Breast epithelium (tissue), 4 donors: ENCODE measurements around the gene OPN1LW. TPM values are rescaled to one million over a fixed set of nuclear protein-coding genes. Genes with fewer than 3 reads are reported as not detected.

Source experiments
- DNase-seq, 2 donors: peaks; one replicate each; pipeline ENCODE4 v3.0.0-alpha.2; 2019; ENCODE audit warnings: low spot score in 2 of 2
- H3K27ac ChIP-seq, 2 donors: fragments of 200-600 bp; sonication (generic) in 1 of 2; one replicate each; pipeline ENCODE4 v1.5.1; 2016 to 2019; ENCODE audit warnings: mild to moderate bottlenecking in 1 of 2
- H3K27me3 ChIP-seq, 2 donors: fragments of 200-600 bp; sonication (generic) in 1 of 2; one replicate each; pipeline versions ENCODE4 v1.5.1 to v1.6.0; 2017 to 2019; ENCODE audit warnings: control low read depth in 1 of 2, mild to moderate bottlenecking in 1 of 2
- H3K36me3 ChIP-seq: fragments of 200-600 bp; one replicate; pipeline ENCODE4 v1.5.1; 2019
- H3K4me1 ChIP-seq, 2 donors: fragments of 200-600 bp; sonication (generic); one replicate each; pipeline ENCODE4 v1.5.1; 2016 to 2019; ENCODE audit warnings: control low read depth in 1 of 2
- H3K4me3 ChIP-seq, 3 donors: fragments of 200-600 bp; sonication (generic); 1 replicate in 2 of 3; 2 replicates in 1 of 3; pipeline ENCODE4 v1.5.1; 2016 to 2019; ENCODE audit warnings: mild to moderate bottlenecking in 3 of 3, moderate library complexity in 2 of 3
- H3K9me3 ChIP-seq, 2 donors: fragments of 200-600 bp; sonication (generic) in 1 of 2; one replicate each; pipeline ENCODE4 v1.5.1; 2016 to 2019; ENCODE audit warnings: control low read depth in 1 of 2
- POLR2A ChIP-seq: fragments of 450-650 bp; IDR thresholded peaks from one replicate; pipeline ENCODE4 v1.6.1; 2016; ENCODE audit warnings: antibody characterized with exemption, mild to moderate bottlenecking, moderate library complexity
- POLR2AphosphoS5 ChIP-seq, 3 donors: sonication (generic); formaldehyde crosslinking; IDR thresholded peaks; one replicate each; pipeline ENCODE4 v1.6.1; 2017; ENCODE audit warnings: antibody characterized with exemption in 3 of 3
- intact Hi-C: fragments of 100-400 bp; cut with DNase I; formaldehyde crosslinking; loops from one replicate; pipeline ENCODE4 v1.15.1; 2023; ENCODE audit warnings: low total_unique reads
- total RNA-seq, 3 donors: library from RNA; depleted of rRNA; stranded (reverse); fragments of >200 nt; gene quantifications; one replicate each; pipeline ENCODE4 v1.1.0, GENCODE V29; 2016
- TF ChIP-seq, protein P1 (sequence below), 3 donors: fragments of 450-650 bp; IDR thresholded peaks; one replicate each; pipeline ENCODE4 v1.5.1; 2016 to 2017; ENCODE audit warnings: antibody characterized with exemption in 3 of 3, mild to moderate bottlenecking in 3 of 3, moderate library complexity in 3 of 3

The OPN1LW gene
- total RNA-seq, 3 donors from 2014 or later, result not detected

DNA sequence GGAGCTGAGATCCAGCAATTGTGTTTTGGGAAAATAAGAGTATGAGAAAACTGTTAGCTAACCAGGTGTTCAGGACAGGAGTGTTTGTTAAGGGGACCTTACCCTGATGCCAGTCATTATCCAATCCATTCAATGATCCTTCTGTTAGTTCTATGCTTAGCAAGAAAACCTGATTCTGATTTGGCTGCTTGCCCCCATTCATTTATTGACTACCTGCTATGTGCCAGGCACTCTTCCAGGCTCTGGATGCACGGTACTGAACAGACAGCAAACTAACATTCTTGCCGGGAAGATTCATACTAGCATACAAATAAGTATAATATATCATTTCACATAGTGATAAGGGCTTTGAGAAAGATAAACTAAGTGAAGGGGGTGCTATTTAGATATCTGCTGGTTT is 45.5 kb upstream of the OPN1LW start:
- Histone ChIP-seq H3K36me3 (no peaks in the 10 kb centered on the region), H3K4me1 (peaks cover 0 to 3% of the 10 kb centered on the region in 2 donors), H3K27ac (peak overlapping the region in 1 of 2 donors; percentile 29), H3K27me3 (peaks cover 0 to 41% of the 10 kb centered on the region in 2 donors), H3K4me3 (no peak overlapping the region), H3K9me3 (no peaks in the 10 kb centered on the region)
- intact Hi-C loops, result no loop called here
- TF ChIP-seq, protein P1, sequence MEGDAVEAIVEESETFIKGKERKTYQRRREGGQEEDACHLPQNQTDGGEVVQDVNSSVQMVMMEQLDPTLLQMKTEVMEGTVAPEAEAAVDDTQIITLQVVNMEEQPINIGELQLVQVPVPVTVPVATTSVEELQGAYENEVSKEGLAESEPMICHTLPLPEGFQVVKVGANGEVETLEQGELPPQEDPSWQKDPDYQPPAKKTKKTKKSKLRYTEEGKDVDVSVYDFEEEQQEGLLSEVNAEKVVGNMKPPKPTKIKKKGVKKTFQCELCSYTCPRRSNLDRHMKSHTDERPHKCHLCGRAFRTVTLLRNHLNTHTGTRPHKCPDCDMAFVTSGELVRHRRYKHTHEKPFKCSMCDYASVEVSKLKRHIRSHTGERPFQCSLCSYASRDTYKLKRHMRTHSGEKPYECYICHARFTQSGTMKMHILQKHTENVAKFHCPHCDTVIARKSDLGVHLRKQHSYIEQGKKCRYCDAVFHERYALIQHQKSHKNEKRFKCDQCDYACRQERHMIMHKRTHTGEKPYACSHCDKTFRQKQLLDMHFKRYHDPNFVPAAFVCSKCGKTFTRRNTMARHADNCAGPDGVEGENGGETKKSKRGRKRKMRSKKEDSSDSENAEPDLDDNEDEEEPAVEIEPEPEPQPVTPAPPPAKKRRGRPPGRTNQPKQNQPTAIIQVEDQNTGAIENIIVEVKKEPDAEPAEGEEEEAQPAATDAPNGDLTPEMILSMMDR (IDR thresholded peaks at IDR 0.05), result no peak
- TF ChIP-seq POLR2A (no peak), POLR2AphosphoS5 (IDR thresholded peaks at IDR 0.05) (no peak)
- DNase-seq, result no peak

DNA sequence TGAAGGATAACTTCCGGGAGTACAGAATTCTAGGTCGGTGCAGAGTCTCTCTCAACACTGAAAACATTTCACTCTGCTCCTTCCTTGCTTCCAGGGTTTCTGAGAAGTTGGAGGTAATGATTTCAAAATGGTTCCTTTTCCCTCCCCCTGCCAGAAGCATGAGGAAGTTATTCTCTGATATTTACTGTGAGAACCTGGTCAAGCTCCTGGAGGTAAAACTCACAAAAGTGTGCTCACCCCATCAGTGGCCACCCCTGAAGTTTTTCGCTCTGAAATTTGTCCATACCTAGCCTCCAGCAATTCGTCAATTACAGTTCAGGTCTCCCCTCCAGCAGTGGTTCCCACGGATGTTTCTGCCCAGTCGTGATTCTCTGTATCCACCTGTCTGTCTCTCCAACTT is 30.3 kb upstream of the OPN1LW start:
- no peaks in the 10 kb centered on the region for H3K9me3 ChIP-seq
- no peak overlapping the region for H3K4me3 ChIP-seq
- H3K27ac ChIP-seq, result no peak overlapping the region
- H3K36me3 ChIP-seq, result no peaks in the 10 kb centered on the region
- TF ChIP-seq POLR2A (no peak), POLR2AphosphoS5 (IDR thresholded peaks at IDR 0.05) (no peak)
- TF ChIP-seq, protein P1 (IDR thresholded peaks at IDR 0.05), result no peak
- peaks cover 0 to 27% of the 10 kb centered on the region in 2 donors for H3K27me3 ChIP-seq
- no peak for DNase-seq
- intact Hi-C loops, result no loop called here
- no peaks in the 10 kb centered on the region for H3K4me1 ChIP-seq

DNA sequence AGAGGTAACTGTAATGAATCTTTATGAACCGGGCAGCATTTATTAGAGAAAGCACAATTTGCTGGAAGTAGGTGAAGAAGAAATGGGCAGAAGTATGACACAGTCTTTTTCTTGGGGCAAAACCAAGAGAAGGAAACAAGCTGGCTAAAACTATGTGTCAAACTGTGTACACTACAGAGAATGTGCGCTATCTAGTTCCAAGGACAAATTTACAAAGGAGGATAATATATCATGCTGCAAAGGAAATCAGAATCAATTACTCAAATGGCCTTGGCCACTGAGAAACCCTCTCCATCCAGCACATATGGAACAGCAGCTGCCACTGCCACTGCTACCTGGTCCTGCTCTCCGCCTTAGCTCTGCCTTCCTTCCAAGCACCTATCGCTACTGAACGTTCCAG is 29.4 kb upstream of the OPN1LW start:
- Histone ChIP-seq H3K36me3 (no peaks in the 10 kb centered on the region), H3K4me1 (no peaks in the 10 kb centered on the region), H3K27ac (no peak overlapping the region), H3K9me3 (no peaks in the 10 kb centered on the region), H3K4me3 (no peak overlapping the region), H3K27me3 (peaks cover 0 to 27% of the 10 kb centered on the region in 2 donors)
- DNase-seq, result no peak
- intact Hi-C loops, result no loop called here
- no peak for TF ChIP-seq POLR2A
- TF ChIP-seq, protein P1 (IDR thresholded peaks at IDR 0.05), result no peak
- TF ChIP-seq POLR2AphosphoS5 (IDR thresholded peaks at IDR 0.05), result no peak

DNA sequence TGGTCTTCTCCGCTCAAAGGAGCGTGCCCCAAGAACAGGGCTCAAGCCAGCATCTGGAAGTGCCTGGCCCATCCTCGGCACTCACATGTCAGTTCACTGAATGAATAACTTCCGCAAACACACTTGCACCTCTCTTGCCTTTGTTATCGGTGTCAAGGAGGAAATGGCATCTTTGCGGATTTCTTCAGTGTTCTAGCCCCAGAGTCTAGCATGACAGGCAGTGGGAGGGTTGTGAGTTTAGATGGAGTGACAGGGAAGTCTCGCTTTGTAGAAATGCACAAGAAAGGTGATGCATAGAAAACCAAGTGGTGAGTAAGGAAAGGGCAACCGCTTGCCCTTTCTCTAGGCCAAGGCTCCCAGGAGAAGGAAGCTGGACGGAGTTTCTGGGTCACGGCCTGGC is 29.0 kb upstream of the OPN1LW start:
- intact Hi-C loops, result no loop called here
- TF ChIP-seq, protein P1 (IDR thresholded peaks at IDR 0.05), result no peak
- TF ChIP-seq POLR2AphosphoS5 (IDR thresholded peaks at IDR 0.05) (no peak), POLR2A (no peak)
- H3K4me1 ChIP-seq, result no peaks in the 10 kb centered on the region
- no peak overlapping the region for H3K27ac ChIP-seq
- H3K4me3 ChIP-seq, result no peak overlapping the region
- H3K36me3 ChIP-seq, result no peaks in the 10 kb centered on the region
- no peaks in the 10 kb centered on the region for H3K9me3 ChIP-seq
- no peak for DNase-seq
- peaks cover 0 to 27% of the 10 kb centered on the region in 2 donors for H3K27me3 ChIP-seq

DNA sequence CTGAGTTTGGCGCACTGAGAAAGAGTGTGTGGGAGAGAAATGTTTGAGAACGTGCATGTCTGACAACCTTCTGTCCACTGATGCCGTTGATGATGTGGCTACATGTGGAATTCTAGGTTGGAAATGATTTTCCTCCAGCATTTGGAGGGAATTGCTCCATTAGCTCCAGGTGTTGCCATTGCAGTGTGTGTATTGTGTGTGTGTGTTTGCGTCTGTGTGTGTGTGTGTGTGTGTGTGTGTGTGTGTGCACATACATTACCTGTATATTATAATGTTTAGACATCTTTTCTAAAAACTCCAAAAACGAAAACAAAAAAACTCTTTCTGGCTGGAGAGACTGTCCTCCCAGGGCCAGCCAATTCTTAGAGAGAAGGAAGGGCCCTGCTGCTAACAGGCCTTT is 28.3 kb upstream of the OPN1LW start:
- Histone ChIP-seq H3K27me3 (peaks cover 0 to 27% of the 10 kb centered on the region in 2 donors), H3K9me3 (no peaks in the 10 kb centered on the region), H3K36me3 (no peaks in the 10 kb centered on the region), H3K27ac (no peak overlapping the region), H3K4me3 (no peak overlapping the region), H3K4me1 (no peaks in the 10 kb centered on the region)
- TF ChIP-seq POLR2AphosphoS5 (IDR thresholded peaks at IDR 0.05) (no peak), POLR2A (no peak)
- TF ChIP-seq, protein P1 (IDR thresholded peaks at IDR 0.05), result no peak
- no peak for DNase-seq
- intact Hi-C loops, result no loop called here
